ENCODE results near the gene KLHDC7B.

DNA sequence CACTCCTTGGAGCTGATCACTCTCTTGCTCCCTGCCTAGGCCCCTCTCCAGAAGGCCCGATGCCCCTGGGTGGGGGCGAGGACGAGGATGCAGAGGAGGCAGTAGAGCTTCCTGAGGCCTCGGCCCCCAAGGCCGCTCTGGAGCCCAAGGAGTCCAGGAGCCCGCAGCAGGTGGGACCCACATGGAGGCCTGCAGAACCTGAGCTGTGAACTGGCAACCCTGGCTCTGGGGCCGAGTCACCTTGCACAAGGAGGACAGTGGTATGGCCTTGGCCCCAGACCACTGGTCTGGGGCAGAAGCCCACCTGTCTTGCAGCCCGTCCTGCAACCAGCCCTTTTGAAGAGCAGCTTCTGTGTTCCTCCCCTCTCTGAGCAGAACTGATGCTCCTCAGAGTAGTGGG, 26.5 kb upstream of the KLHDC7B start:
- TF ChIP-seq, protein P1, sequence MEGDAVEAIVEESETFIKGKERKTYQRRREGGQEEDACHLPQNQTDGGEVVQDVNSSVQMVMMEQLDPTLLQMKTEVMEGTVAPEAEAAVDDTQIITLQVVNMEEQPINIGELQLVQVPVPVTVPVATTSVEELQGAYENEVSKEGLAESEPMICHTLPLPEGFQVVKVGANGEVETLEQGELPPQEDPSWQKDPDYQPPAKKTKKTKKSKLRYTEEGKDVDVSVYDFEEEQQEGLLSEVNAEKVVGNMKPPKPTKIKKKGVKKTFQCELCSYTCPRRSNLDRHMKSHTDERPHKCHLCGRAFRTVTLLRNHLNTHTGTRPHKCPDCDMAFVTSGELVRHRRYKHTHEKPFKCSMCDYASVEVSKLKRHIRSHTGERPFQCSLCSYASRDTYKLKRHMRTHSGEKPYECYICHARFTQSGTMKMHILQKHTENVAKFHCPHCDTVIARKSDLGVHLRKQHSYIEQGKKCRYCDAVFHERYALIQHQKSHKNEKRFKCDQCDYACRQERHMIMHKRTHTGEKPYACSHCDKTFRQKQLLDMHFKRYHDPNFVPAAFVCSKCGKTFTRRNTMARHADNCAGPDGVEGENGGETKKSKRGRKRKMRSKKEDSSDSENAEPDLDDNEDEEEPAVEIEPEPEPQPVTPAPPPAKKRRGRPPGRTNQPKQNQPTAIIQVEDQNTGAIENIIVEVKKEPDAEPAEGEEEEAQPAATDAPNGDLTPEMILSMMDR (IDR thresholded peaks at IDR 0.05), result no peak
- TF ChIP-seq POLR2AphosphoS5 (IDR thresholded peaks at IDR 0.05; ENCODE audit: low read depth, low read length), result no peak

All from Panc1 (cell line).